Endothelial cell of umbilical vein (primary cell): ENCODE results near the gene NTSR1. TPM values are rescaled to one million over a fixed set of nuclear protein-coding genes. Genes with fewer than 3 reads are reported as not detected.

ENCODE experiments used
- BruUV-seq: library from RNA; stranded (reverse); fragments of 400-500 nt; replicated peaks from 2 replicates; lab custom pipeline; 2021; lab: Mats Ljungman, UMichigan
- CTCF ChIA-PET: fragments of 300-600, 350-600 bp; sonication (Branson Sonifier 250); formaldehyde crosslinking; loops from one replicate; lab custom pipeline; 2021; ENCODE audit warnings: antibody characterized with exemption, inconsistent platforms; lab: Charles Lee
- POLR2A ChIA-PET: fragments of 300-600, 350-600 bp; sonication (Branson Sonifier 250); formaldehyde crosslinking; loops from one replicate; lab custom pipeline; 2021; ENCODE audit warnings: antibody characterized with exemption, inconsistent platforms; lab: Charles Lee
- DNase-seq: peaks from one replicate; pipeline ENCODE4 v3.0.0-alpha.2; 2011; ENCODE audit warnings: low read depth, low spot score
- FAIRE-seq: peaks from 2 replicates; lab custom pipeline; 2011; peaks lifted over from hg19 to GRCh38; lab: Jason Lieb, UNC
- H2AFZ ChIP-seq: 2 replicates; pipeline ENCODE4 v1.6.0; 2012; ENCODE audit warnings: low read depth, low read length, control low read depth, inconsistent platforms
- H3K27ac ChIP-seq: 2 replicates; pipeline ENCODE4 v1.5.1; 2011; ENCODE audit warnings: low read depth, mild to moderate bottlenecking, control low read depth, low read length, moderate library complexity; ENCODE audit not compliant: insufficient read depth
- H3K27me3 ChIP-seq, 2 experiments: 2 replicates each; pipeline versions ENCODE4 v1.6.0 to v1.6.1; 2011; ENCODE audit warnings: low read length in 2 of 2, mixed read lengths in 1 of 2; ENCODE audit not compliant: control insufficient read depth in 2 of 2, insufficient read depth in 2 of 2
- H3K36me3 ChIP-seq, 2 experiments: 2 replicates in 1 of 2; 3 replicates in 1 of 2; pipeline ENCODE4 v1.5.1; 2011; ENCODE audit warnings: low read length in 2 of 2, mild to moderate bottlenecking in 1 of 2, moderate library complexity in 1 of 2; ENCODE audit not compliant: control insufficient read depth in 2 of 2, insufficient read depth in 2 of 2; ENCODE audit errors: extremely low read depth in 1 of 2
- H3K4me1 ChIP-seq: 3 replicates; pipeline ENCODE4 v1.5.1; 2011; ENCODE audit warnings: mild to moderate bottlenecking, low read length; ENCODE audit not compliant: control insufficient read depth, insufficient read depth; ENCODE audit errors: extremely low read depth
- H3K4me2 ChIP-seq: 2 replicates; pipeline ENCODE4 v1.6.1; 2011; ENCODE audit warnings: low read length, control low read depth, mixed read lengths; ENCODE audit not compliant: insufficient read depth
- H3K4me3 ChIP-seq, 3 experiments: fragments of 200-600 bp in 1 of 3; sonication (generic), shearing (Covaris generic) in 1 of 3; replicated peaks in 1 of 3; 2 replicates each; pipeline ENCODE4 v1.5.1; 2011 to 2016; ENCODE audit warnings: control low read depth in 3 of 3, low read length in 3 of 3, mild to moderate bottlenecking in 2 of 3, inconsistent platforms in 1 of 3, low read depth in 1 of 3, moderate library complexity in 1 of 3; ENCODE audit not compliant: insufficient read depth in 1 of 3
- H3K79me2 ChIP-seq: 2 replicates; pipeline ENCODE4 v1.6.0; 2012; ENCODE audit warnings: low read length, inconsistent platforms; ENCODE audit not compliant: control insufficient read depth, insufficient read depth
- H3K9ac ChIP-seq: replicated peaks from 2 replicates; pipeline ENCODE3; 2011; ENCODE audit warnings: low read length, control low read depth; ENCODE audit not compliant: insufficient read depth; ENCODE audit errors: extremely low read depth
- H3K9me1 ChIP-seq: replicated peaks from 3 replicates; pipeline ENCODE4 v1.6.0; 2011; ENCODE audit warnings: mild to moderate bottlenecking, low read length; ENCODE audit not compliant: control insufficient read depth, insufficient read depth; ENCODE audit errors: extremely low read depth
- H3K9me3 ChIP-seq: replicated peaks from 2 replicates; pipeline ENCODE4 v1.5.1; 2012; ENCODE audit warnings: low read length, inconsistent platforms; ENCODE audit not compliant: control insufficient read depth, insufficient read depth
- H4K20me1 ChIP-seq: replicated peaks from 2 replicates; pipeline ENCODE3; 2011; ENCODE audit warnings: mild to moderate bottlenecking, low read length; ENCODE audit not compliant: control insufficient read depth, insufficient read depth; ENCODE audit errors: extremely low read depth
- CTCF ChIP-seq, 2 donors: IDR thresholded peaks; 1 replicate in 1 of 2; 2 replicates in 1 of 2; pipeline ENCODE4 v1.5.1; 2011; ENCODE audit warnings: low read length in 2 of 2, mild to moderate bottlenecking in 2 of 2, moderate library complexity in 2 of 2, control low read depth in 1 of 2, inconsistent platforms in 1 of 2, low read depth in 1 of 2; ENCODE audit not compliant: insufficient read depth in 1 of 2; ENCODE audit errors: extremely low read depth in 1 of 2
- EZH2 ChIP-seq: IDR thresholded peaks from 2 replicates; pipeline ENCODE4 v1.6.1; 2012; ENCODE audit warnings: borderline replicate concordance, low read depth, mild to moderate bottlenecking, moderate library complexity, low read length, inconsistent platforms; ENCODE audit not compliant: severe bottlenecking
- FOS ChIP-seq: IDR thresholded peaks from 2 replicates; pipeline ENCODE4 v1.6.1; 2011; ENCODE audit warnings: mild to moderate bottlenecking, low read length, moderate library complexity, borderline replicate concordance; ENCODE audit not compliant: insufficient read depth
- GATA2 ChIP-seq: IDR thresholded peaks from 2 replicates; pipeline ENCODE4 v1.7.0; 2011; ENCODE audit warnings: low read depth, mild to moderate bottlenecking, moderate library complexity, mixed read lengths, low read length; ENCODE audit not compliant: insufficient read length, insufficient read depth
- JUN ChIP-seq: IDR thresholded peaks from 2 replicates; pipeline ENCODE4 v1.6.1; 2011; ENCODE audit warnings: borderline replicate concordance, low read depth; ENCODE audit not compliant: insufficient read length, insufficient read depth
- MYC ChIP-seq: IDR thresholded peaks from one replicate; pipeline ENCODE4 v1.6.1; 2011; ENCODE audit warnings: mild to moderate bottlenecking, low read depth, low read length
- POLR2A ChIP-seq: IDR thresholded peaks from 2 replicates; pipeline ENCODE4 v1.6.1; 2012; ENCODE audit warnings: low read depth, mild to moderate bottlenecking, control low read depth, low read length
- POLR2AphosphoS5 ChIP-seq: IDR thresholded peaks from 2 replicates; pipeline ENCODE4 v1.6.1; 2012; ENCODE audit warnings: low read depth, mild to moderate bottlenecking, control low read depth, low read length, moderate library complexity; ENCODE audit not compliant: insufficient read depth
- dilution Hi-C: fragments of 300-500 bp; cut with MboI; formaldehyde crosslinking; loops from one replicate; pipeline ENCODE4 v1.15.0; 2019; ENCODE audit warnings: low sequenced_read_pairs; ENCODE audit not compliant: extremely low pct_ligation_motif_present
- intact Hi-C: fragments of 100-400 bp; cut with micrococcal nuclease; formaldehyde crosslinking; loops from one replicate; pipeline ENCODE4 v1.10.0; 2022
- polyA plus RNA-seq, 4 experiments: library from polyadenylated mRNA; depleted of rRNA in 3 of 4; stranded (reverse) in 3 of 4; unstranded in 1 of 4; fragments of >200 nt; gene quantifications; 2 replicates each; pipeline versions ENCODE4 v1.2.1 to v1.2.3, GENCODE V29; 2011 to 2012; ENCODE audit warnings: missing spikeins in 1 of 4
- total RNA-seq: library from RNA; stranded (reverse); gene quantifications from 2 replicates; pipeline ENCODE4 v1.2.3, GENCODE V29; 2021
- TF ChIP-seq, protein P1 (sequence below): IDR thresholded peaks from 2 replicates; pipeline ENCODE4 v1.6.1; 2011; ENCODE audit not compliant: insufficient read depth, insufficient read length

The NTSR1 gene
- total and polyA plus RNA-seq, 2 donors (not counting 3 experiments of a cell fraction or from before 2014, with no cell fraction given), result 0.14 to 2.1 TPM

DNA sequence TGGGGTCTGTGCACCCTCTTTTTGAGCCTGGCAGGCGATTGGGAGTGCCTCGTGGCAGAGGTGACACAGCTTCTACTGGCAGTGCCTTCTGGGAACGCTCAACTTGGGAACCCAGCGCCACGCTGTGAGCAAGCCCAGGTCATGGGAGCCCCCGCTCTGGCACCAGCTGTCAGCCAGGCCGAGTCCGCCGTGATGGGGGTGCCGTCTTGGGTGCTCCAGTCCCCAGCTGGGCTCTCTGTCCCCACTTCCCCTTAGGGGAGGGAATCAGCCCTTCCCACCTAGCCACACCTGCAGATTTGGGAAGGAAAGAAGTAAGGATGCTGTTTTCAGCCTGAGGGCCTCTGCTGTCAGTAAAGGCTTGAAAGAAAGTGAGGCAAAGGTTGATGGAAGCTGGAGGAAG is 31.0 kb upstream of the NTSR1 start:
- H3K4me3 ChIP-seq, result no peak overlapping the region
- no peaks in the 10 kb centered on the region for H4K20me1 ChIP-seq
- no peak overlapping the region for H3K4me2 ChIP-seq
- H3K9ac ChIP-seq, result no peak overlapping the region
- no peaks in the 10 kb centered on the region for H3K36me3 ChIP-seq
- FAIRE-seq (no peak), DNase-seq (no peak)
- no peak overlapping the region for H3K27ac ChIP-seq
- H3K9me1 ChIP-seq, result no peaks in the 10 kb centered on the region
- H3K4me1 ChIP-seq, result no peaks in the 10 kb centered on the region
- intact Hi-C loops, result no loop called here
- H3K79me2 ChIP-seq, result no peaks in the 10 kb centered on the region
- peaks cover 0 to 2% of the 10 kb centered on the region in 2 experiments for H3K27me3 ChIP-seq
- no TSS peak for BruUV-seq
- no peak for TF ChIP-seq POLR2A
- no peak for TF ChIP-seq GATA2
- ChIA-PET CTCF (interaction anchor here (1.0 to 1.6 kb wide), 2 partner anchors 8 to 114 kb away, joined by 3 to 8 read pairs; no protein-coding TSS in a partner anchor), POLR2A (no interaction called here)
- no peak overlapping the region for H2AFZ ChIP-seq
- dilution Hi-C loops, result no loop called here
- H3K9me3 ChIP-seq, result no peaks in the 10 kb centered on the region

GRCh38 chr20:62678553-62678952 is 30.1 kb upstream of the NTSR1 start:
- Histone ChIP-seq H4K20me1 (no peaks in the 10 kb centered on the region), H3K9me3 (no peaks in the 10 kb centered on the region), H3K79me2 (no peaks in the 10 kb centered on the region), H3K4me3 (no peak overlapping the region), H3K4me1 (no peaks in the 10 kb centered on the region), H3K9ac (no peak overlapping the region), H3K36me3 (no peaks in the 10 kb centered on the region), H3K4me2 (no peak overlapping the region), H3K27ac (no peak overlapping the region), H3K27me3 (peaks cover 0 to 2% of the 10 kb centered on the region in 2 experiments), H2AFZ (no peak overlapping the region), H3K9me1 (no peaks in the 10 kb centered on the region)
- dilution Hi-C loops, result no loop called here
- FAIRE-seq (no peak), DNase-seq (no peak)
- POLR2A ChIA-PET, result no interaction called here
- BruUV-seq, result no TSS peak
- CTCF ChIA-PET, result interaction anchor here (1.0 to 1.8 kb wide), 5 partner anchors 9 to 113 kb away, joined by 3 to 8 read pairs (median 7); no protein-coding TSS in a partner anchor
- TF ChIP-seq CTCF (IDR thresholded peaks at IDR 0.05; ENCODE audit: extremely low read depth in 1 of 2, insufficient read depth in 1 of 2, low read depth in 1 of 2, low read length in 2 of 2) (no peak), EZH2 (no peak), JUN (no peak), GATA2 (no peak), MYC (no peak), FOS (no peak), POLR2A (no peak), POLR2AphosphoS5 (no peak)
- TF ChIP-seq, protein P1, sequence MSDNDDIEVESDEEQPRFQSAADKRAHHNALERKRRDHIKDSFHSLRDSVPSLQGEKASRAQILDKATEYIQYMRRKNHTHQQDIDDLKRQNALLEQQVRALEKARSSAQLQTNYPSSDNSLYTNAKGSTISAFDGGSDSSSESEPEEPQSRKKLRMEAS, result no peak
- intact Hi-C loops, result no loop called here
